Measurements from ENCODE around the gene KLK3. TPM values are rescaled to one million over a fixed set of nuclear protein-coding genes. Genes with fewer than 3 reads are reported as not detected.

Gene KLK3
- total and polyA plus RNA-seq, 2 of the 13 experiments (the other 11 are each of a cell fraction or from before 2014, with no cell fraction given) = not detected

DNA sequence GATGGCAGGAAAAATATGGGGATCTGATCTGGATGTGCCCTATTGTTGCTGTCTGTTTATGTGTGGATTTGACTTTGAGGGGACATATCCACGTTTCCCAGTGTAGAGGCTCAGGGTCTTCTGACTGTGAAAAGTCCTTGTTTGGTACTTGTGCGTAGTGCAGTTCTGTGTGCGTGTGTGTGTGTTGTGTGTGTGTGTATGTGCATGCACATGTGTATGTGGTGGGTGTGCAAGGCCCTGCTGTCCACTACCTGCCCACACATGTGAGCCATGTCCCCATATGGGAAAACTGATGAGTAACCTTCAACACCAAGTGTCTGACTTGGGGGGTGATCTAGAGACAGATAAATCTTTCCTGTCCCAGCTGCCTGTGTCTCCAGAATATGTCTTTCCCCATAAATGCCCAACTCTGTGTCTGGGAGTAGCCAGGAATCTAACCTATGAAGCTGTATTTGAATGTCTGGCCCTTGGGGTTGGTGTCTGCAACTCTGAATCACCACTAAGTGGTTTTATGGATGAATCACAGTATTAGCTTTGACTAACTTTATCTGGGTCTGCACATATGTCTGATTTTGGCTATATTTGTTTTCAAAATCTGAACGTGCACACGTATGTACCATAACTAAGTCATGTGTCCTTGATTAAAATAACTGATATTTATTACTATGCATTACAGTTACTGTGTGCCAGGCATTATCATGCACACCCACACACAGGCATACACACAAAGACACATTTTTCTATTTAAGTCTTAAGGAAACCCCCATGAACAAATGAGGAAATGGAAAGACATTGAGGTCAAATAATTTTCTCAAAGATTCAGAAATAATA lies 35.9 kb downstream of the KLK3 start:
- no peak for DNase-seq (ENCODE audit: low spot score)
- in situ Hi-C loops (cut with HindIII; ENCODE audit: extremely low pct_ligation_motif_present, low pct_unique_long_range_greater_than_20kb) = no loop called here
- no peaks in the 10 kb centered on the region for H3K36me3 ChIP-seq (replicated peaks in 1 of 2; ENCODE audit: control insufficient read depth in 1 of 2, insufficient read depth in 2 of 2, low read length in 2 of 2)
- no peak overlapping the region for H3K4me3 ChIP-seq (replicated peaks in 1 of 3; ENCODE audit: insufficient read depth in 1 of 3, low read depth in 2 of 3, low read length in 3 of 3)
- H3K79me2 ChIP-seq (ENCODE audit: insufficient read depth, low read length) = no peaks in the 10 kb centered on the region
- intact Hi-C loops (cut with micrococcal nuclease; ENCODE audit: unreplicated experiment) = no loop called here
- no peaks in the 10 kb centered on the region for H3K4me1 ChIP-seq (ENCODE audit: insufficient read depth, low read length)
- H3K27ac ChIP-seq (ENCODE audit: extremely low read length, insufficient read depth, low read length) = no peak overlapping the region
- H3K27me3 ChIP-seq (ENCODE audit: control insufficient read depth in 1 of 2, insufficient read depth in 2 of 2, low read length in 2 of 2) = no peaks in the 10 kb centered on the region; a peak in 1 of 5 replicates
- no peak overlapping the region for H3K4me2 ChIP-seq (ENCODE audit: low read depth, low read length)
- H4K20me1 ChIP-seq (ENCODE audit: insufficient read depth, low read length) = no peaks in the 10 kb centered on the region
- WGBS (ENCODE audit: low lambda C conversion rate) = 4% methylated on average over 3 of the region's 5 CpGs
- ChIA-PET CTCF (ENCODE audit: low intra/inter-chr PET ratio, low total read pairs) (no interaction called here), POLR2A (no interaction called here)
- no peak overlapping the region for H2AFZ ChIP-seq (ENCODE audit: low read length)
- no peak overlapping the region for H3K9ac ChIP-seq (ENCODE audit: insufficient read depth, low read depth, low read length)
- no TSS peak for BruUV-seq (replicated peaks)
- no peak for FAIRE-seq
- H3K9me3 ChIP-seq (ENCODE audit: low read length) = no peaks in the 10 kb centered on the region
- no peak for ATAC-seq
- TF ChIP-seq ZNF136 (CRISPR knock-in tag; IDR thresholded peaks at IDR 0.05; ENCODE audit: low read depth) (no peak), TOPORS (CRISPR knock-in tag; IDR thresholded peaks at IDR 0.05) (no peak)
- TF ChIP-seq, protein P1, sequence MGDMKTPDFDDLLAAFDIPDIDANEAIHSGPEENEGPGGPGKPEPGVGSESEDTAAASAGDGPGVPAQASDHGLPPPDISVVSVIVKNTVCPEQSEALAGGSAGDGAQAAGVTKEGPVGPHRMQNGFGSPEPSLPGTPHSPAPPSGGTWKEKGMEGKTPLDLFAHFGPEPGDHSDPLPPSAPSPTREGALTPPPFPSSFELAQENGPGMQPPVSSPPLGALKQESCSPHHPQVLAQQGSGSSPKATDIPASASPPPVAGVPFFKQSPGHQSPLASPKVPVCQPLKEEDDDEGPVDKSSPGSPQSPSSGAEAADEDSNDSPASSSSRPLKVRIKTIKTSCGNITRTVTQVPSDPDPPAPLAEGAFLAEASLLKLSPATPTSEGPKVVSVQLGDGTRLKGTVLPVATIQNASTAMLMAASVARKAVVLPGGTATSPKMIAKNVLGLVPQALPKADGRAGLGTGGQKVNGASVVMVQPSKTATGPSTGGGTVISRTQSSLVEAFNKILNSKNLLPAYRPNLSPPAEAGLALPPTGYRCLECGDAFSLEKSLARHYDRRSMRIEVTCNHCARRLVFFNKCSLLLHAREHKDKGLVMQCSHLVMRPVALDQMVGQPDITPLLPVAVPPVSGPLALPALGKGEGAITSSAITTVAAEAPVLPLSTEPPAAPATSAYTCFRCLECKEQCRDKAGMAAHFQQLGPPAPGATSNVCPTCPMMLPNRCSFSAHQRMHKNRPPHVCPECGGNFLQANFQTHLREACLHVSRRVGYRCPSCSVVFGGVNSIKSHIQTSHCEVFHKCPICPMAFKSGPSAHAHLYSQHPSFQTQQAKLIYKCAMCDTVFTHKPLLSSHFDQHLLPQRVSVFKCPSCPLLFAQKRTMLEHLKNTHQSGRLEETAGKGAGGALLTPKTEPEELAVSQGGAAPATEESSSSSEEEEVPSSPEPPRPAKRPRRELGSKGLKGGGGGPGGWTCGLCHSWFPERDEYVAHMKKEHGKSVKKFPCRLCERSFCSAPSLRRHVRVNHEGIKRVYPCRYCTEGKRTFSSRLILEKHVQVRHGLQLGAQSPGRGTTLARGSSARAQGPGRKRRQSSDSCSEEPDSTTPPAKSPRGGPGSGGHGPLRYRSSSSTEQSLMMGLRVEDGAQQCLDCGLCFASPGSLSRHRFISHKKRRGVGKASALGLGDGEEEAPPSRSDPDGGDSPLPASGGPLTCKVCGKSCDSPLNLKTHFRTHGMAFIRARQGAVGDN (CRISPR knock-in tag; IDR thresholded peaks at IDR 0.05) = no peak
- TF ChIP-seq, protein P2, sequence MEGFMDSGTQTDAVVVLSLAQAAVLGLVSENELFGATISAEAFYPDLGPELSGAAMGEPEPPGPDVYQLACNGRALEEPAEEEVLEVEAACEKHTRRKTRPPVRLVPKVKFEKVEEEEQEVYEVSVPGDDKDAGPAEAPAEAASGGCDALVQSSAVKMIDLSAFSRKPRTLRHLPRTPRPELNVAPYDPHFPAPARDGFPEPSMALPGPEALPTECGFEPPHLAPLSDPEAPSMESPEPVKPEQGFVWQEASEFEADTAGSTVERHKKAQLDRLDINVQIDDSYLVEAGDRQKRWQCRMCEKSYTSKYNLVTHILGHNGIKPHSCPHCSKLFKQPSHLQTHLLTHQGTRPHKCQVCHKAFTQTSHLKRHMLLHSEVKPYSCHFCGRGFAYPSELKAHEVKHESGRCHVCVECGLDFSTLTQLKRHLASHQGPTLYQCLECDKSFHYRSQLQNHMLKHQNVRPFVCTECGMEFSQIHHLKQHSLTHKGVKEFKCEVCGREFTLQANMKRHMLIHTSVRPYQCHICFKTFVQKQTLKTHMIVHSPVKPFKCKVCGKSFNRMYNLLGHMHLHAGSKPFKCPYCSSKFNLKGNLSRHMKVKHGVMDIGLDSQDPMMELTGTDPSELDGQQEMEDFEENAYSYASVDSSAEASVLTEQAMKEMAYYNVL (CRISPR knock-in tag; IDR thresholded peaks at IDR 0.05; ENCODE audit: borderline replicate concordance) = no peak
- TF ChIP-seq, protein P3, sequence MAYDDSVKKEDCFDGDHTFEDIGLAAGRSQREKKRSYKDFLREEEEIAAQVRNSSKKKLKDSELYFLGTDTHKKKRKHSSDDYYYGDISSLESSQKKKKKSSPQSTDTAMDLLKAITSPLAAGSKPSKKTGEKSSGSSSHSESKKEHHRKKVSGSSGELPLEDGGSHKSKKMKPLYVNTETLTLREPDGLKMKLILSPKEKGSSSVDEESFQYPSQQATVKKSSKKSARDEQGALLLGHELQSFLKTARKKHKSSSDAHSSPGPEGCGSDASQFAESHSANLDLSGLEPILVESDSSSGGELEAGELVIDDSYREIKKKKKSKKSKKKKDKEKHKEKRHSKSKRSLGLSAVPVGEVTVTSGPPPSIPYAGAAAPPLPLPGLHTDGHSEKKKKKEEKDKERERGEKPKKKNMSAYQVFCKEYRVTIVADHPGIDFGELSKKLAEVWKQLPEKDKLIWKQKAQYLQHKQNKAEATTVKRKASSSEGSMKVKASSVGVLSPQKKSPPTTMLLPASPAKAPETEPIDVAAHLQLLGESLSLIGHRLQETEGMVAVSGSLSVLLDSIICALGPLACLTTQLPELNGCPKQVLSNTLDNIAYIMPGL (CRISPR knock-in tag; IDR thresholded peaks at IDR 0.05; ENCODE audit: borderline replicate concordance in 1 of 2, low read depth in 1 of 2) = no peak
- TF ChIP-seq, protein P4, sequence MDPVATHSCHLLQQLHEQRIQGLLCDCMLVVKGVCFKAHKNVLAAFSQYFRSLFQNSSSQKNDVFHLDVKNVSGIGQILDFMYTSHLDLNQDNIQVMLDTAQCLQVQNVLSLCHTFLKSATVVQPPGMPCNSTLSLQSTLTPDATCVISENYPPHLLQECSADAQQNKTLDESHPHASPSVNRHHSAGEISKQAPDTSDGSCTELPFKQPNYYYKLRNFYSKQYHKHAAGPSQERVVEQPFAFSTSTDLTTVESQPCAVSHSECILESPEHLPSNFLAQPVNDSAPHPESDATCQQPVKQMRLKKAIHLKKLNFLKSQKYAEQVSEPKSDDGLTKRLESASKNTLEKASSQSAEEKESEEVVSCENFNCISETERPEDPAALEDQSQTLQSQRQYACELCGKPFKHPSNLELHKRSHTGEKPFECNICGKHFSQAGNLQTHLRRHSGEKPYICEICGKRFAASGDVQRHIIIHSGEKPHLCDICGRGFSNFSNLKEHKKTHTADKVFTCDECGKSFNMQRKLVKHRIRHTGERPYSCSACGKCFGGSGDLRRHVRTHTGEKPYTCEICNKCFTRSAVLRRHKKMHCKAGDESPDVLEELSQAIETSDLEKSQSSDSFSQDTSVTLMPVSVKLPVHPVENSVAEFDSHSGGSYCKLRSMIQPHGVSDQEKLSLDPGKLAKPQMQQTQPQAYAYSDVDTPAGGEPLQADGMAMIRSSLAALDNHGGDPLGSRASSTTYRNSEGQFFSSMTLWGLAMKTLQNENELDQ (CRISPR knock-in tag; IDR thresholded peaks at IDR 0.05; ENCODE audit: borderline replicate concordance) = no peak
- TF ChIP-seq, protein P5, sequence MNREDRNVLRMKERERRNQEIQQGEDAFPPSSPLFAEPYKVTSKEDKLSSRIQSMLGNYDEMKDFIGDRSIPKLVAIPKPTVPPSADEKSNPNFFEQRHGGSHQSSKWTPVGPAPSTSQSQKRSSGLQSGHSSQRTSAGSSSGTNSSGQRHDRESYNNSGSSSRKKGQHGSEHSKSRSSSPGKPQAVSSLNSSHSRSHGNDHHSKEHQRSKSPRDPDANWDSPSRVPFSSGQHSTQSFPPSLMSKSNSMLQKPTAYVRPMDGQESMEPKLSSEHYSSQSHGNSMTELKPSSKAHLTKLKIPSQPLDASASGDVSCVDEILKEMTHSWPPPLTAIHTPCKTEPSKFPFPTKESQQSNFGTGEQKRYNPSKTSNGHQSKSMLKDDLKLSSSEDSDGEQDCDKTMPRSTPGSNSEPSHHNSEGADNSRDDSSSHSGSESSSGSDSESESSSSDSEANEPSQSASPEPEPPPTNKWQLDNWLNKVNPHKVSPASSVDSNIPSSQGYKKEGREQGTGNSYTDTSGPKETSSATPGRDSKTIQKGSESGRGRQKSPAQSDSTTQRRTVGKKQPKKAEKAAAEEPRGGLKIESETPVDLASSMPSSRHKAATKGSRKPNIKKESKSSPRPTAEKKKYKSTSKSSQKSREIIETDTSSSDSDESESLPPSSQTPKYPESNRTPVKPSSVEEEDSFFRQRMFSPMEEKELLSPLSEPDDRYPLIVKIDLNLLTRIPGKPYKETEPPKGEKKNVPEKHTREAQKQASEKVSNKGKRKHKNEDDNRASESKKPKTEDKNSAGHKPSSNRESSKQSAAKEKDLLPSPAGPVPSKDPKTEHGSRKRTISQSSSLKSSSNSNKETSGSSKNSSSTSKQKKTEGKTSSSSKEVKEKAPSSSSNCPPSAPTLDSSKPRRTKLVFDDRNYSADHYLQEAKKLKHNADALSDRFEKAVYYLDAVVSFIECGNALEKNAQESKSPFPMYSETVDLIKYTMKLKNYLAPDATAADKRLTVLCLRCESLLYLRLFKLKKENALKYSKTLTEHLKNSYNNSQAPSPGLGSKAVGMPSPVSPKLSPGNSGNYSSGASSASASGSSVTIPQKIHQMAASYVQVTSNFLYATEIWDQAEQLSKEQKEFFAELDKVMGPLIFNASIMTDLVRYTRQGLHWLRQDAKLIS (CRISPR knock-in tag; IDR thresholded peaks at IDR 0.05) = no peak

Data from HepG2 (cell line).